ENCODE results near the gene LNX1. TPM values are rescaled to one million over a fixed set of nuclear protein-coding genes. Genes with fewer than 3 reads are reported as not detected.

The LNX1 gene
- total RNA-seq, 4 donors from 2014 or later = 4.8 to 12.6 (median 6.6) TPM

- Histone ChIP-seq H3K27me3 (no peaks in the 10 kb centered on the region), H3K9me3 (no peaks in the 10 kb centered on the region), H3K4me1 (peaks cover 0 to 26% (median 3%) of the 10 kb centered on the region in 4 donors), H3K36me3 (no peaks in the 10 kb centered on the region), H3K27ac (no peak overlapping the region), H3K4me3 (no peak overlapping the region)
- TF ChIP-seq EP300 (IDR thresholded peaks at IDR 0.05) = peak in 1 of 2 donors; percentile 41
- TF ChIP-seq, protein P1, sequence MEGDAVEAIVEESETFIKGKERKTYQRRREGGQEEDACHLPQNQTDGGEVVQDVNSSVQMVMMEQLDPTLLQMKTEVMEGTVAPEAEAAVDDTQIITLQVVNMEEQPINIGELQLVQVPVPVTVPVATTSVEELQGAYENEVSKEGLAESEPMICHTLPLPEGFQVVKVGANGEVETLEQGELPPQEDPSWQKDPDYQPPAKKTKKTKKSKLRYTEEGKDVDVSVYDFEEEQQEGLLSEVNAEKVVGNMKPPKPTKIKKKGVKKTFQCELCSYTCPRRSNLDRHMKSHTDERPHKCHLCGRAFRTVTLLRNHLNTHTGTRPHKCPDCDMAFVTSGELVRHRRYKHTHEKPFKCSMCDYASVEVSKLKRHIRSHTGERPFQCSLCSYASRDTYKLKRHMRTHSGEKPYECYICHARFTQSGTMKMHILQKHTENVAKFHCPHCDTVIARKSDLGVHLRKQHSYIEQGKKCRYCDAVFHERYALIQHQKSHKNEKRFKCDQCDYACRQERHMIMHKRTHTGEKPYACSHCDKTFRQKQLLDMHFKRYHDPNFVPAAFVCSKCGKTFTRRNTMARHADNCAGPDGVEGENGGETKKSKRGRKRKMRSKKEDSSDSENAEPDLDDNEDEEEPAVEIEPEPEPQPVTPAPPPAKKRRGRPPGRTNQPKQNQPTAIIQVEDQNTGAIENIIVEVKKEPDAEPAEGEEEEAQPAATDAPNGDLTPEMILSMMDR (IDR thresholded peaks at IDR 0.05) = no peak
- WGBS, 2 donors = 73 to 75% methylated on average over 2 of the region's 2 CpGs
- no peak for DNase-seq (ENCODE audit: low spot score in 2 of 2)
Measured at GRCh38 chr4:53536328-53536727, 55.0 kb downstream of the LNX1 start.

GRCh38 chr4:53535567-53535966, 55.7 kb downstream of the LNX1 start:
- H3K36me3 ChIP-seq = no peaks in the 10 kb centered on the region
- H3K9me3 ChIP-seq = no peaks in the 10 kb centered on the region
- WGBS, 2 donors = 70 to 75% methylated on average over 3 of the region's 3 CpGs
- no peak overlapping the region for H3K4me3 ChIP-seq
- DNase-seq (ENCODE audit: low spot score in 2 of 2) = no peak
- H3K27me3 ChIP-seq = no peaks in the 10 kb centered on the region
- no peak for TF ChIP-seq POLR2A (IDR thresholded peaks at IDR 0.05)
- TF ChIP-seq, protein P1 (IDR thresholded peaks at IDR 0.05) = no peak
- H3K27ac ChIP-seq = peak overlapping the region in 1 of 4 donors; percentile 24
- H3K4me1 ChIP-seq = peaks cover 0 to 19% (median 0%) of the 10 kb centered on the region in 4 donors

- H3K27me3 ChIP-seq = no peaks in the 10 kb centered on the region
- H3K4me1 ChIP-seq = peaks cover 0 to 16% (median 0%) of the 10 kb centered on the region in 4 donors
- DNase-seq (ENCODE audit: low spot score in 2 of 2) = no peak
- WGBS, 2 donors = 67 to 68% methylated on average over 2 of the region's 2 CpGs
- H3K4me3 ChIP-seq = no peak overlapping the region
- H3K9me3 ChIP-seq = no peaks in the 10 kb centered on the region
- TF ChIP-seq EP300 (IDR thresholded peaks at IDR 0.05) = no peak
- no peak for TF ChIP-seq POLR2A (IDR thresholded peaks at IDR 0.05)
- no peak overlapping the region for H3K27ac ChIP-seq
- no peaks in the 10 kb centered on the region for H3K36me3 ChIP-seq
Measured at GRCh38 chr4:53534684-53535083, 56.6 kb downstream of the LNX1 start.

- no peaks in the 10 kb centered on the region for H3K36me3 ChIP-seq
- TF ChIP-seq POLR2A (IDR thresholded peaks at IDR 0.05) = no peak
- TF ChIP-seq, protein P1 (IDR thresholded peaks at IDR 0.05) = no peak
- 76 to 100% methylated on average over 1 of the region's 1 CpG for WGBS, 2 donors
Measured at GRCh38 chr4:53532521-53532920, 58.8 kb downstream of the LNX1 start.

GRCh38 chr4:53531585-53532224, 59.6 kb downstream of the LNX1 start:
- Histone ChIP-seq H3K36me3 (no peaks in the 10 kb centered on the region), H3K4me1 (peaks cover 0 to 7% (median 0%) of the 10 kb centered on the region in 4 donors), H3K9me3 (no peaks in the 10 kb centered on the region), H3K4me3 (no peak overlapping the region), H3K27me3 (no peaks in the 10 kb centered on the region), H3K27ac (peak overlapping the region in 1 of 4 donors; percentile 16)
- no peak for TF ChIP-seq EP300 (IDR thresholded peaks at IDR 0.05)
- TF ChIP-seq, protein P1 (IDR thresholded peaks at IDR 0.05) = no peak
- TF ChIP-seq POLR2A (IDR thresholded peaks at IDR 0.05) = no peak
- no peak for DNase-seq (ENCODE audit: low spot score in 2 of 2)
- 64 to 74% methylated on average over 5 of the region's 5 CpGs for WGBS, 2 donors

More at GRCh38 chr4:53532521-53532920, 58.8 kb downstream of the LNX1 start:
- Histone ChIP-seq H3K4me1 (peaks cover 0 to 11% (median 0%) of the 10 kb centered on the region in 4 donors), H3K4me3 (no peak overlapping the region), H3K9me3 (no peaks in the 10 kb centered on the region), H3K27ac (no peak overlapping the region), H3K27me3 (no peaks in the 10 kb centered on the region)
- no peak for DNase-seq (ENCODE audit: low spot score in 2 of 2)

Data from tibial nerve (tissue), 4 donors.